A673 (cell line): ENCODE data around the gene ZNF614. TPM values are rescaled to one million over a fixed set of nuclear protein-coding genes. Genes with fewer than 3 reads are reported as not detected.
"Not testable (repeated sequence)": the region's sequence is repeated elsewhere in the genome, so short reads cannot be mapped to it uniquely, and the experiment has no call there.

Experiments used
- BruUV-seq: library from RNA; stranded (reverse); fragments of 400-500 nt; replicated peaks from 2 replicates; lab custom pipeline; 2021; lab: Mats Ljungman, UMichigan
- CTCF ChIA-PET: fragments of 300-600 bp; sonication (Branson Sonifier 250); formaldehyde crosslinking; loops from one replicate; lab custom pipeline; 2022; ENCODE audit warnings: antibody characterized with exemption; lab: Charles Lee
- POLR2A ChIA-PET: fragments of 300-600 bp; sonication (Branson Sonifier 250); formaldehyde crosslinking; loops from one replicate; lab custom pipeline; 2022; ENCODE audit warnings: antibody characterized with exemption; ENCODE audit not compliant: low non-redundant PET; lab: Charles Lee
- DNase-seq: peaks from one replicate; pipeline ENCODE4 v3.0.0-alpha.2; 2015; ENCODE audit warnings: low spot score
- H3K27ac ChIP-seq: fragments of 200-600 bp; sonication (generic); 2 replicates; pipeline ENCODE4 v1.5.1; 2016; ENCODE audit warnings: mixed run types, low read depth, mild to moderate bottlenecking, mixed read lengths, antibody characterized with exemption, low read length; ENCODE audit not compliant: poor library complexity, severe bottlenecking
- H3K27me3 ChIP-seq: fragments of 200-600 bp; sonication (generic); replicated peaks from 2 replicates; pipeline ENCODE4 v1.6.1; 2017; ENCODE audit warnings: mixed run types, low read depth, mild to moderate bottlenecking, mixed read lengths, antibody characterized with exemption, low read length; ENCODE audit not compliant: insufficient read depth, poor library complexity
- H3K36me3 ChIP-seq: fragments of 200-600 bp; sonication (generic); 2 replicates; pipeline ENCODE4 v1.6.1; 2016; ENCODE audit warnings: mixed run types, mild to moderate bottlenecking, mixed read lengths, antibody characterized with exemption, low read length; ENCODE audit not compliant: insufficient read depth, poor library complexity, severe bottlenecking
- H3K4me1 ChIP-seq: fragments of 200-600 bp; sonication (generic); 2 replicates; pipeline ENCODE4 v1.6.1; 2017; ENCODE audit warnings: mixed run types, mild to moderate bottlenecking, mixed read lengths, antibody characterized with exemption, low read length; ENCODE audit not compliant: insufficient read depth, poor library complexity, severe bottlenecking
- H3K4me3 ChIP-seq: fragments of 200-600 bp; sonication (generic); 2 replicates; pipeline ENCODE4 v1.5.1; 2016; ENCODE audit warnings: low read depth, mixed run types, mild to moderate bottlenecking, mixed read lengths, low read length; ENCODE audit not compliant: poor library complexity, severe bottlenecking
- H3K9me3 ChIP-seq: fragments of 200-600 bp; sonication (generic); 2 replicates; pipeline ENCODE4 v1.6.1; 2016; ENCODE audit warnings: mixed run types, low read depth, mild to moderate bottlenecking, mixed read lengths, antibody characterized with exemption, low read length; ENCODE audit not compliant: poor library complexity, severe bottlenecking
- EZH2 ChIP-seq: fragments of 200-600 bp; sonication (generic); IDR thresholded peaks from 2 replicates; pipeline ENCODE4 v1.6.1; 2017; ENCODE audit warnings: borderline replicate concordance, low read depth, mild to moderate bottlenecking, mixed read lengths, antibody characterized with exemption, low read length; ENCODE audit not compliant: poor library complexity, severe bottlenecking
- intact Hi-C: fragments of 100-400 bp; cut with micrococcal nuclease; formaldehyde crosslinking; loops from one replicate; pipeline ENCODE4 v1.10.0; 2022; ENCODE audit not compliant: unreplicated experiment
- total RNA-seq: library from RNA; stranded (reverse); gene quantifications from 2 replicates; pipeline ENCODE4 v1.2.3, GENCODE V29; 2021
- TF ChIP-seq, protein P1 (sequence below): fragments of 300-800, 200-600 bp; sonication (generic); conservative IDR thresholded peaks from 2 replicates; pipeline ENCODE4 v1.5.1; 2017; ENCODE audit warnings: low read depth, mild to moderate bottlenecking, antibody characterized with exemption, low read length, moderate library complexity, mixed read lengths

ZNF614 gene
- total RNA-seq, 1 experiment from 2014 or later: 12.5 TPM

DNA sequence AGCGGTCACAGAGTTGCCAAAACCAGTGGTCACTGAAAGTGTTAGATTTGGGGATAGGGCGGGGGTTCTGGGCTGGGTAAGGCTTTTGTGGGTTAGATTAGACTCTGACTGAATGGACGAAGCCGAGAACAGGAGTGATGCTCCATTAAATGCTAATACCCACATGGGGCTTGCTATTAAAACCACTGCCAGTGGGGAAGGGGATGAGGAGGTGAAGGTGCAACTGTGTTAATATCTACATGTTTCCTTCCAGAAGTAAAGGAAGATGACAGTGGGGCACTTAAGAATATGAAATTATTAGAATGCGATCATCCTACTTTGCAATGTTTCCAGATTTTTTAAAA is 573 bp upstream of the ZNF614 start:
- DNase-seq: no peak
- no peaks in the 10 kb centered on the region for H3K4me1 ChIP-seq
- no peaks in the 10 kb centered on the region for H3K27me3 ChIP-seq
- no TSS peak for BruUV-seq
- H3K27ac ChIP-seq: peak overlapping the region; percentile 91
- peak overlapping the region; percentile 69 for H3K4me3 ChIP-seq
- TF ChIP-seq, protein P1, sequence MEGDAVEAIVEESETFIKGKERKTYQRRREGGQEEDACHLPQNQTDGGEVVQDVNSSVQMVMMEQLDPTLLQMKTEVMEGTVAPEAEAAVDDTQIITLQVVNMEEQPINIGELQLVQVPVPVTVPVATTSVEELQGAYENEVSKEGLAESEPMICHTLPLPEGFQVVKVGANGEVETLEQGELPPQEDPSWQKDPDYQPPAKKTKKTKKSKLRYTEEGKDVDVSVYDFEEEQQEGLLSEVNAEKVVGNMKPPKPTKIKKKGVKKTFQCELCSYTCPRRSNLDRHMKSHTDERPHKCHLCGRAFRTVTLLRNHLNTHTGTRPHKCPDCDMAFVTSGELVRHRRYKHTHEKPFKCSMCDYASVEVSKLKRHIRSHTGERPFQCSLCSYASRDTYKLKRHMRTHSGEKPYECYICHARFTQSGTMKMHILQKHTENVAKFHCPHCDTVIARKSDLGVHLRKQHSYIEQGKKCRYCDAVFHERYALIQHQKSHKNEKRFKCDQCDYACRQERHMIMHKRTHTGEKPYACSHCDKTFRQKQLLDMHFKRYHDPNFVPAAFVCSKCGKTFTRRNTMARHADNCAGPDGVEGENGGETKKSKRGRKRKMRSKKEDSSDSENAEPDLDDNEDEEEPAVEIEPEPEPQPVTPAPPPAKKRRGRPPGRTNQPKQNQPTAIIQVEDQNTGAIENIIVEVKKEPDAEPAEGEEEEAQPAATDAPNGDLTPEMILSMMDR: no peak
- no peak for TF ChIP-seq EZH2
- H3K36me3 ChIP-seq: peaks cover 37% of the 10 kb centered on the region
- H3K9me3 ChIP-seq: peaks cover 57% of the 10 kb centered on the region
- intact Hi-C loops: loop anchor here (2.0 kb wide), 1 partner anchor 20 kb away; the partner anchor contains the start of gene ZNF432
- ChIA-PET POLR2A (no interaction called here), CTCF (no interaction called here)

DNA sequence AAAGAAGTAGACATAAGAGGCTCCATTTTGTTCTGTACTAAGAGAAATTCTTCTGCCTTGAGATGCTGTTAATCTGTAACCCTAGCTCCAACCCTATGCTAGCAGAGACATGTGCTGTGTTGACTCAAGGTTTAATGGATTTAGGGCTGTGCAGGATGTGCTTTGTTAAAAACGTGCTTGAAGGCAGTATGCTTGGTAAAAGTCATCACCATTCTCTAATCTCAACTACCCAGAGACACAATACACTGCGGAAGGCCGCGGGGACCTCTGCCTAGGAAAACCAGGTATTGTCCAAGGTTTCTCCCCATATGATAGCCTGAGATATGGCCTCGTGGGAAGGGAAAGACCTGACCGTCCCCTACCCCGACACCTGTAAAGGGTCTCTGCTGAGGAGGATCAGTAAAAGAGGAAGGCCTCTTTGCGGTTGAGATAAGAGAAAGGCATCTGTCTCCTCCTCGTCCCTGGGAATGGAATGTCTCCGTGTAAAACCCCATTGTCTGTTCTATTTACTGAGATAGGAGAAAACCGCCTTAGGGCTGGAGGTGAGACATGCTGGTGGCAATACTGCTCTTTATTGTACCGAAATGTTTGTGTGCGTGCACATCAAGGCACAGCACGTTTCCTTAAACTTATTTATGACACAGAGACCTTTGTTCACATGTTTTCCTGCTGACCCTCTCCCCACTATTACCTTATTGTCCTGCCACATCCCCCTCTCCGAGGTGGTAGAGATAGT is 1.8 kb downstream of the ZNF614 start:
- H3K27ac ChIP-seq, DNase-seq, BruUV-seq, intact Hi-C loops, CTCF ChIA-PET, H3K4me3 ChIP-seq, POLR2A ChIA-PET, H3K27me3 ChIP-seq, H3K4me1 ChIP-seq: not testable (repeated sequence)
- peaks cover 45% of the 10 kb centered on the region for H3K36me3 ChIP-seq
- H3K9me3 ChIP-seq: peaks cover 44% of the 10 kb centered on the region

DNA sequence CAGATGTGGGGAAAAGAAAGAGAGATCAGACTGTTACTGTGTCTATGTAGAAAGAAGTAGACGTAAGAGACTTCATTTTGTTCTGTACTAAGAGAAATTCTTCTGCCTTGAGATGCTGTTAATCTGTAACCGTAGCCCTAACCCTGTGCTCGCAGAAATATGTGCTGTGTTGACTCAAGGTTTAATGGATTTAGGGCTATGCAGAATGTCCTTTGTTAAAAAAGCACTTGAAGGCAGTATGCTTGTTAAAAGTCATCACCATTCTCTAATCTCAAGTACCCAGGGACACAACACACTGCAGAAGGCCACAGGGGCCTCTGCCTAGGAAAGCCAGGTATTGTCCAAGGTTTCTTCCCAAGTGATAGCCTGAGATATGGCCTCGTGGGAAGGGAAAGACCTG is 3.7 kb downstream of the ZNF614 start:
- H3K4me1 ChIP-seq, H3K4me3 ChIP-seq, H3K27ac ChIP-seq, H3K27me3 ChIP-seq, CTCF ChIA-PET, BruUV-seq, intact Hi-C loops, DNase-seq, POLR2A ChIA-PET: not testable (repeated sequence)
- Histone ChIP-seq H3K9me3 (peaks cover 41% of the 10 kb centered on the region), H3K36me3 (peaks cover 61% of the 10 kb centered on the region)

DNA sequence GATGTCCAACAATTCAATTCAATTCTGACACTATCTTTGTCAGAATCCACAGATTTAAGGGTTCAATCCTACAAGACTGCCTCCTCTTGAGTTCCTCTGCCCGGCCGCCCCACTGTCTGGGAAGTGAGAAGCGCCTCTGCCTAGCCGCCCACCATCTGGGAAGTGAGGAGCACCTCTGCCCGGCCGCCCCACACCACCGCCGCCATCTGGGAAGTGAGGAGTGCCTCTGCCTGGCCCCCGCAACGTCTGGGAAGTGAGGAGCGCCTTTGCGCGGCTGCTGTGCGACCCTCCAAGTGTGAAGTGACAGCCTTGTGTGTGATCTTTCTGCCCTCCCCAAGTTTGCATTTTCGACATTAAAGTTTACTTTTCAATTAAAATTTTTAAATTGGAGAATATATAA is 6.0 kb downstream of the ZNF614 start:
- CTCF ChIA-PET: no interaction called here
- Histone ChIP-seq H3K27me3 (no peaks in the 10 kb centered on the region), H3K36me3 (peaks cover 84% of the 10 kb centered on the region), H3K27ac (no peak overlapping the region), H3K9me3 (peaks cover 55% of the 10 kb centered on the region), H3K4me3 (no peak overlapping the region), H3K4me1 (no peaks in the 10 kb centered on the region)
- TF ChIP-seq, protein P1: no peak
- no peak for TF ChIP-seq EZH2
- intact Hi-C loops: no loop called here
- POLR2A ChIA-PET: no interaction called here
- DNase-seq: no peak
- no TSS peak for BruUV-seq
